Ishikawa (cell line): Measurements from ENCODE around the gene YJU2.

Experiments
- EP300 ChIP-seq: IDR thresholded peaks from 2 replicates; pipeline ENCODE4 v1.6.1; 2012; ENCODE audit warnings: borderline replicate concordance
- MAX ChIP-seq: IDR thresholded peaks from 2 replicates; pipeline ENCODE4 v1.6.1; 2012
- TAF1 ChIP-seq: IDR thresholded peaks from 2 replicates; pipeline ENCODE4 v1.6.1; 2012; ENCODE audit warnings: low read depth, mild to moderate bottlenecking
- TCF12 ChIP-seq: IDR thresholded peaks from 2 replicates; pipeline ENCODE4 v1.6.1; 2012; ENCODE audit warnings: low read depth
- TEAD4 ChIP-seq: IDR thresholded peaks from 2 replicates; pipeline ENCODE4 v1.6.1; 2012
- TF ChIP-seq, protein P1 (sequence below): IDR thresholded peaks from 2 replicates; pipeline ENCODE4 v1.6.1; 2012; ENCODE audit warnings: low read depth, mild to moderate bottlenecking

DNA sequence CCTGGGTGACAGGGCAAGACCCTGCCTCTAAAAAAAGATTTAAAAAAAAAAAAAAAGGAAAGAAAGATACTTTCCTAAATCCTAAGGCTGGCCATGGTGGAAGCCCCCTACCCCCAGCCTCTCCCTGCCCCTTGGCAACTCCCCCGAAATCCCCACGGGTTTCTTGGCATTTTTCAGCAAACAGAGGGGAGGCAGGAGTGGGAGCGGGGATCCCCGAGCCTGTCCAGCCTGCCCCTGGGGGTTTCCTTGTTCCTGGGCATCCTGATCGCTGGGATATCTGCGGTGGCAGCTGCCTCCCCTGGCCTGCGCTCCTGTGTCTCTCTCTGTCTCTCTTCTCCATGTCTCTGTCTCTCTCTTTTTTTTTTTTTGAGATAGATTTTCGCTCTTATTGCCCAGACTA is 21.0 kb upstream of the YJU2 start:
- TF ChIP-seq, protein P1, sequence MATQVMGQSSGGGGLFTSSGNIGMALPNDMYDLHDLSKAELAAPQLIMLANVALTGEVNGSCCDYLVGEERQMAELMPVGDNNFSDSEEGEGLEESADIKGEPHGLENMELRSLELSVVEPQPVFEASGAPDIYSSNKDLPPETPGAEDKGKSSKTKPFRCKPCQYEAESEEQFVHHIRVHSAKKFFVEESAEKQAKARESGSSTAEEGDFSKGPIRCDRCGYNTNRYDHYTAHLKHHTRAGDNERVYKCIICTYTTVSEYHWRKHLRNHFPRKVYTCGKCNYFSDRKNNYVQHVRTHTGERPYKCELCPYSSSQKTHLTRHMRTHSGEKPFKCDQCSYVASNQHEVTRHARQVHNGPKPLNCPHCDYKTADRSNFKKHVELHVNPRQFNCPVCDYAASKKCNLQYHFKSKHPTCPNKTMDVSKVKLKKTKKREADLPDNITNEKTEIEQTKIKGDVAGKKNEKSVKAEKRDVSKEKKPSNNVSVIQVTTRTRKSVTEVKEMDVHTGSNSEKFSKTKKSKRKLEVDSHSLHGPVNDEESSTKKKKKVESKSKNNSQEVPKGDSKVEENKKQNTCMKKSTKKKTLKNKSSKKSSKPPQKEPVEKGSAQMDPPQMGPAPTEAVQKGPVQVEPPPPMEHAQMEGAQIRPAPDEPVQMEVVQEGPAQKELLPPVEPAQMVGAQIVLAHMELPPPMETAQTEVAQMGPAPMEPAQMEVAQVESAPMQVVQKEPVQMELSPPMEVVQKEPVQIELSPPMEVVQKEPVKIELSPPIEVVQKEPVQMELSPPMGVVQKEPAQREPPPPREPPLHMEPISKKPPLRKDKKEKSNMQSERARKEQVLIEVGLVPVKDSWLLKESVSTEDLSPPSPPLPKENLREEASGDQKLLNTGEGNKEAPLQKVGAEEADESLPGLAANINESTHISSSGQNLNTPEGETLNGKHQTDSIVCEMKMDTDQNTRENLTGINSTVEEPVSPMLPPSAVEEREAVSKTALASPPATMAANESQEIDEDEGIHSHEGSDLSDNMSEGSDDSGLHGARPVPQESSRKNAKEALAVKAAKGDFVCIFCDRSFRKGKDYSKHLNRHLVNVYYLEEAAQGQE, result no peak
- TF ChIP-seq MAX, result no peak
- no peak for TF ChIP-seq TCF12
- TF ChIP-seq TAF1, result no peak
- TF ChIP-seq EP300, result no peak
- TF ChIP-seq TEAD4, result no peak
